PC-9 (cell line): Measurements from ENCODE around the gene GTF3A. TPM values are rescaled to one million over a fixed set of nuclear protein-coding genes. Genes with fewer than 3 reads are reported as not detected.

Experiments used
- BruUV-seq: library from RNA; stranded (reverse); fragments of 400-500 nt; replicated peaks from 2 replicates; lab custom pipeline; 2021; lab: Mats Ljungman, UMichigan
- CTCF ChIA-PET: fragments of 300-600 bp; sonication (Branson Sonifier 250); formaldehyde crosslinking; loops from one replicate; lab custom pipeline; 2022; ENCODE audit warnings: antibody characterized with exemption; lab: Charles Lee
- POLR2A ChIA-PET: fragments of 300-600 bp; sonication (Branson Sonifier 250); formaldehyde crosslinking; loops from one replicate; lab custom pipeline; 2022; ENCODE audit warnings: antibody characterized with exemption; ENCODE audit not compliant: unreplicated experiment; lab: Charles Lee
- DNase-seq, 2 experiments: peaks; one replicate each; pipeline versions ENCODE4 v3.0.0 to v3.0.0-alpha.2; 2015 to 2022; ENCODE audit warnings: mixed read lengths in 1 of 2
- H2AFZ ChIP-seq: fragments of 200-600 bp; sonication (generic); 2 replicates; pipeline ENCODE4 v1.8.1; 2017; ENCODE audit warnings: antibody characterized with exemption
- H3F3A ChIP-seq: fragments of 200-600 bp; sonication (generic); 2 replicates; pipeline ENCODE4 v1.8.1; 2017; ENCODE audit warnings: antibody characterized with exemption, mild to moderate bottlenecking, low read depth; ENCODE audit not compliant: insufficient read depth
- H3K27ac ChIP-seq: fragments of 200-600 bp; sonication (generic); 2 replicates; pipeline ENCODE4 v1.6.1; 2016; ENCODE audit warnings: mixed run types
- H3K27me3 ChIP-seq: fragments of 200-600 bp; sonication (generic); 2 replicates; pipeline ENCODE4 v1.6.1; 2016; ENCODE audit warnings: low read depth, mixed run types; ENCODE audit not compliant: insufficient read depth
- H3K36me3 ChIP-seq: fragments of 200-600 bp; sonication (generic); 2 replicates; pipeline ENCODE4 v1.6.1; 2016; ENCODE audit warnings: low read depth, mixed run types
- H3K4me1 ChIP-seq: fragments of 200-600 bp; sonication (generic); replicated peaks from 2 replicates; pipeline ENCODE4 v1.6.1; 2016; ENCODE audit warnings: mixed run types; ENCODE audit not compliant: insufficient read depth
- H3K4me2 ChIP-seq: fragments of 200-600 bp; sonication (generic); 2 replicates; pipeline ENCODE4 v1.6.1; 2017; ENCODE audit warnings: mixed run types
- H3K4me3 ChIP-seq: fragments of 200-600 bp; sonication (generic); 2 replicates; pipeline ENCODE4 v1.6.1; 2016; ENCODE audit warnings: mixed run types
- H3K79me2 ChIP-seq: fragments of 200-600 bp; sonication (generic); 2 replicates; pipeline ENCODE4 v1.6.1; 2017; ENCODE audit warnings: low read depth, mixed run types
- H3K9me2 ChIP-seq: fragments of 200-600 bp; sonication (generic); 2 replicates; pipeline ENCODE4 v1.8.1; 2017; ENCODE audit warnings: mild to moderate bottlenecking; ENCODE audit not compliant: insufficient read depth
- H3K9me3 ChIP-seq: fragments of 200-600 bp; sonication (generic); 2 replicates; pipeline ENCODE4 v1.8.1; 2016; ENCODE audit warnings: low read depth; ENCODE audit not compliant: insufficient read depth
- H4K20me1 ChIP-seq: fragments of 200-600 bp; sonication (generic); 2 replicates; pipeline ENCODE4 v1.8.1; 2017; ENCODE audit not compliant: insufficient read depth
- CTCF ChIP-seq: fragments of 200-600 bp; sonication (generic); conservative IDR thresholded peaks from 2 replicates; pipeline ENCODE4 v1.6.1; 2017; ENCODE audit warnings: mixed run types, antibody characterized with exemption, mild to moderate bottlenecking, moderate library complexity
- EZH2 ChIP-seq: fragments of 200-600 bp; sonication (generic); IDR thresholded peaks from 2 replicates; pipeline ENCODE4 v1.8.0; 2017; ENCODE audit warnings: antibody characterized with exemption, low read depth
- intact Hi-C: fragments of 100-400 bp; cut with micrococcal nuclease; formaldehyde crosslinking; loops from one replicate; pipeline ENCODE4 v1.10.0; 2022; ENCODE audit not compliant: unreplicated experiment
- total RNA-seq: library from RNA; stranded (reverse); gene quantifications from 2 replicates; pipeline ENCODE4 v1.2.3, GENCODE V29; 2021

GTF3A gene
- total RNA-seq, 1 experiment from 2014 or later: 130 TPM

DNA sequence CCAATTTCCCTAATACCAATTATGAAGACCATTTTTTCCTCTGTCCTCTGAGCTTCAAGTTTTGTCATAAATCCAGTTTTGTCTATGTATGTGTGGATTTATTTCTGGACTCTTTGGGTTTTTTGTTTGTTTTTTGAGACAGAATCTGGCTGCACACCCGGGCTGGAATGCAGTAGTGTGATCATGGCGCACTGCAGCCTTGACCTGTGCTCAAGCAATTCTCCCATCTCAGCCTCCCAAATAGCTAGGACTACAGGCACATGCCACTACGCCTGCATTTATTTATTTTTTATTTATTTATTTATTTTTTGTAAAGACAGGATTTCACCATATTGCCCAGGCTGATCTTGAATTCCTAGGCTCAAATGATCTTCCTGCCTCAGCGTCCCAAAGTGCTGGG is 45.3 kb upstream of the GTF3A start:
- POLR2A ChIA-PET: interaction anchor here (0.7 kb wide), 1 partner anchor 428 kb away, joined by 10 read pairs; no protein-coding TSS in a partner anchor
- no peaks in the 10 kb centered on the region for H3K4me1 ChIP-seq
- no peaks in the 10 kb centered on the region for H4K20me1 ChIP-seq
- H3K9me3 ChIP-seq: no peaks in the 10 kb centered on the region
- H3K4me3 ChIP-seq: no peak overlapping the region
- CTCF ChIA-PET: interaction anchor here (0.6 kb wide), 2 partner anchors 285 to 447 kb away, joined by 4 read pairs; no protein-coding TSS in a partner anchor
- H3F3A ChIP-seq: no peaks in the 10 kb centered on the region
- peaks cover 21% of the 10 kb centered on the region for H3K27me3 ChIP-seq
- no peaks in the 10 kb centered on the region for H3K79me2 ChIP-seq
- no peak for DNase-seq
- H3K36me3 ChIP-seq: no peaks in the 10 kb centered on the region
- H3K27ac ChIP-seq: no peak overlapping the region
- H3K9me2 ChIP-seq: no peaks in the 10 kb centered on the region
- BruUV-seq: no TSS peak
- H3K4me2 ChIP-seq: no peak overlapping the region
- intact Hi-C loops: no loop called here
- TF ChIP-seq CTCF (no peak), EZH2 (no peak)
- H2AFZ ChIP-seq: no peak overlapping the region

DNA sequence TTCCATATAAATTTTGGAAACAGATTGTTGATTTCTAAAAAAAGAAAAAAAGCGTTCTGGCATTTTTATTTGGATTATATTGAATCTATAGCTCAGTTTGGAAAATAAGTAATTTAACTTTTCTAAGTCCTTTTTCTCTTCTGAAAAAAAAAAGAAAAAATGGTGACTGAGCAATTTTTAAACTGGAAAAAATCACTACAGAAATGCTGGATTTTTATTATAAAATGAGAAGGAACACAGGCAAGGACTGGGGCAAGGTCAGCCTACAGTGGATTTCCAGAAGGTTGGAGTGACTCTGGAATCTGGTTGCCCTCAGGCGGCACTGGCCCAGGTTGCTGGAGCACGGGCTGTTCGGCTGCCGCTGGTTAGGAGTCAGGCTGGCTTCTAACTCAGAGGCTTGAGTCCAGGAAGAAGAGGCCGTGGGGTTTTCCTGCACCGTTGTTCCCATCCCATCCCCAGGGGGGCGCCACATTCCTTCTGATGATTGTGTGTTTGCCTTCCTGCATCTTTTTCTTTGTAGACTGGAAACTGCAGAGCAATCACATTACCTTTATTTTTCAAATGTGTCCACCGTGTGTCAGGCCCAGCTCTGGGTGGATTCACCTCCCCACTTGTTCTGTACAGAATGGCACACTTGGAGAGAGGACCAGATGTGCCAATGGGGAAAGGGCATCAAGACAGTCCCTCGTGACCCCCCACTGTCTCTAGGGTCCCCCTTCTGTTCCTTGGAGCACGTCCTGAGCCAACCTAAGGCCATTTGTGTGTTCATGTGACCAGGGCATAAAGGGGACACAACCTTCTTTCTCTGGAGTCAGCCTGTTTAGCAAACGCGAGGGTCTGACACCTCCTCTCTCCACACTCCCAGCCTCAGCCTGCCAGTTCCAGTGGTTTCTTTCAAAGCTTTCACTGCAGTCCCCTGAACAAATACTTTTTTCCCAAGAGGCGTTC is 44.5 kb upstream of the GTF3A start:
- H2AFZ ChIP-seq: peak overlapping the region; percentile 56; the same call in 1 of the 2 replicates
- no TSS peak for BruUV-seq
- H3K4me2 ChIP-seq: no peak overlapping the region
- H3K9me2 ChIP-seq: no peaks in the 10 kb centered on the region
- H3K9me3 ChIP-seq: no peaks in the 10 kb centered on the region
- intact Hi-C loops: no loop called here
- H3K4me3 ChIP-seq: no peak overlapping the region
- no peaks in the 10 kb centered on the region for H3K79me2 ChIP-seq
- H3K4me1 ChIP-seq: no peaks in the 10 kb centered on the region
- no peaks in the 10 kb centered on the region for H3K36me3 ChIP-seq
- H4K20me1 ChIP-seq: no peaks in the 10 kb centered on the region
- H3K27me3 ChIP-seq: peaks cover 26% of the 10 kb centered on the region
- ChIA-PET CTCF (interaction anchor here (0.6 kb wide), 2 partner anchors 284 to 446 kb away, joined by 4 read pairs; no protein-coding TSS in a partner anchor), POLR2A (no interaction called here)
- H3K27ac ChIP-seq: no peak overlapping the region
- DNase-seq: peak; percentile 42 to 55
- TF ChIP-seq CTCF: peak; percentile 76
- no peak for TF ChIP-seq EZH2
- H3F3A ChIP-seq: no peaks in the 10 kb centered on the region

DNA sequence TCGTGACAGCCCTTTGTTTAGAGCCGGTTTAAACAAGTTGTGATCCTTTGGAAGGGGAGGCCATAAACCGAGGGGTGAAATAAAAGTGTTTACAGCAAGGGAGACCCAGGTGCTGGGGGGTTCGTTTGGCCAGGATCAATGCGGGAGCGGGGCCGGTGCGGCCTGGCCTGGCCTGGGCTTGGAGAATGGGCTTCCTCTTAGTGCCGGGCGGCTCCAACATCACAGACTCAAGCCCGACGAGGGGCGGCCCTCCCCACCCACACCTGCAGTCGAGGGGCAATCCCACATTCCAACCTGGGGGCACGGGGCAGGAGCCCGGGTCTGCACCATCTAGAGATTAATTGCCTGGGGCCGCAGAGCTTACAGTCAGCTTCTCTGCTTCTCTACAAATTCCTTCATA is 42.8 kb upstream of the GTF3A start:
- no peak overlapping the region for H3K4me2 ChIP-seq
- no peaks in the 10 kb centered on the region for H3K36me3 ChIP-seq
- BruUV-seq: no TSS peak
- no peaks in the 10 kb centered on the region for H3K9me3 ChIP-seq
- no peaks in the 10 kb centered on the region for H3K4me1 ChIP-seq
- H2AFZ ChIP-seq: no peak overlapping the region
- TF ChIP-seq EZH2 (no peak), CTCF (no peak)
- no peak overlapping the region for H3K27ac ChIP-seq
- H3F3A ChIP-seq: no peaks in the 10 kb centered on the region
- ChIA-PET POLR2A (no interaction called here), CTCF (no interaction called here)
- DNase-seq: no peak
- no peaks in the 10 kb centered on the region for H4K20me1 ChIP-seq
- H3K27me3 ChIP-seq: peaks cover 33% of the 10 kb centered on the region
- H3K4me3 ChIP-seq: no peak overlapping the region
- intact Hi-C loops: no loop called here
- H3K79me2 ChIP-seq: no peaks in the 10 kb centered on the region
- no peaks in the 10 kb centered on the region for H3K9me2 ChIP-seq
